Stromal cell of bone marrow (primary cell): ENCODE measurements around the gene ANGPT4.

Source experiments
- DNase-seq: peaks from one replicate; pipeline ENCODE4 v3.0.0-alpha.2; 2012; ENCODE audit warnings: low read depth

Gene ANGPT4, protein sequence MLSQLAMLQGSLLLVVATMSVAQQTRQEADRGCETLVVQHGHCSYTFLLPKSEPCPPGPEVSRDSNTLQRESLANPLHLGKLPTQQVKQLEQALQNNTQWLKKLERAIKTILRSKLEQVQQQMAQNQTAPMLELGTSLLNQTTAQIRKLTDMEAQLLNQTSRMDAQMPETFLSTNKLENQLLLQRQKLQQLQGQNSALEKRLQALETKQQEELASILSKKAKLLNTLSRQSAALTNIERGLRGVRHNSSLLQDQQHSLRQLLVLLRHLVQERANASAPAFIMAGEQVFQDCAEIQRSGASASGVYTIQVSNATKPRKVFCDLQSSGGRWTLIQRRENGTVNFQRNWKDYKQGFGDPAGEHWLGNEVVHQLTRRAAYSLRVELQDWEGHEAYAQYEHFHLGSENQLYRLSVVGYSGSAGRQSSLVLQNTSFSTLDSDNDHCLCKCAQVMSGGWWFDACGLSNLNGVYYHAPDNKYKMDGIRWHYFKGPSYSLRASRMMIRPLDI

DNA sequence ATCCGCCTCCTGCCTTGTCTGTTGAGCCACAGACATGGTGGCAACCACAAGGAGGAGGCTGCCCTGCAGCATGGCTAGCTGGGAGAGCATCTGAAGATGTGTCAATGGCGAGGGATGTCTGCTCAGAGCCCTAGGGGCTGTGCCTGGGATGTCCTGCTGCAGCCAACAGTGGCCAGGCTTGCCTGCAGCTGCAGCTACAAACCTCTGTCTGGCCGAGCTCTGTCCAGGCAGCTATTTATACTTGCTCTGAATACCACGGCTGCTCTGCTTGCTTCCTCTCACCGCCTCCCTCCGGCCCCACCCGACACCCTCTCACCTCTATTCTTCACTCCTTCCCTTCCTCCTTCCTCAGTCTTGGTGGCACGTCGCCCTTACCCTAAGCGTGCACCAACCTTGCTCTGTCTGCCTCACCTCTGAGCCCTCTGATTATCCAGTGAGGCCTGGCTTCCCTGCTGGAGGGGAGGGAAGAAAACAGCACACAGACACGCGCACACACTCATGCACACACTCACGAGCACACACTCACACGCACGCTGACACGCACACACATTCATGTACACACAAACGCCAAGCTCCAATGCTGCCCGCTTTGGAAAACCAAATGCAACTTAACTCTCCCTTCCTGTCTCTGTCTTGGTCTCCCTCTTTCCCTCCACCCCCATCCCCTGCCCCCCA, at the start of gene ANGPT4:
Gene ANGPT4, minus strand, starts transcription at position 210 of the 675 bp plus-strand sequence. Its CDS starts 120 bp downstream, at position 90.
- DNase-seq: no peak

GRCh38 chr20:963795-964194, 47.7 kb upstream of the ANGPT4 start:
- no peak for DNase-seq

GRCh38 chr20:962683-963082, 46.5 kb upstream of the ANGPT4 start:
- no peak for DNase-seq

DNA sequence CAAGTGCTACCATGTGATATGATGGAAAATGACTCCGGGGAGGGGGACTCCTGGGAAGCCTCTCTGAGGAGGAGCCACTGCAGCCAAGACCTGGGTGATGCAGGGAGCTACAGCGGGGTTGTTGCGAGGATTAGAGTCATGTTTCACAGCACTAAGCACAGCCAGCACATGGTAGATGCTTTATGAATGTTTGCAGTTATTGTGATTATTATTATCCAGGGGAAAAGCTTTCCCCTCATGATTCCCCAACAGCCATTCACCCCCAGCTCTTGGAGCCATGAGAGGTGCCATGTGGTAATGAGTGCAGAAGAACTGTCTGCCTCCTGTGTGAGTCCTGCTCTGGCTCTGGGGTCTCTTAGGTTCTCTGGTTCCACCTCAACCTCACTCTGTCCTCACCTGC, 46.1 kb upstream of the ANGPT4 start:
- DNase-seq: no peak

- DNase-seq: no peak
These were observed 45.6 kb upstream of the ANGPT4 start for GRCh38 chr20:961768-962167.

- DNase-seq: no peak
These were observed 44.0 kb upstream of the ANGPT4 start for GRCh38 chr20:959996-960615.

GRCh38 chr20:958936-959815, 43.0 kb upstream of the ANGPT4 start:
- no peak for DNase-seq

GRCh38 chr20:957544-957943, 41.4 kb upstream of the ANGPT4 start:
- DNase-seq: no peak

DNA sequence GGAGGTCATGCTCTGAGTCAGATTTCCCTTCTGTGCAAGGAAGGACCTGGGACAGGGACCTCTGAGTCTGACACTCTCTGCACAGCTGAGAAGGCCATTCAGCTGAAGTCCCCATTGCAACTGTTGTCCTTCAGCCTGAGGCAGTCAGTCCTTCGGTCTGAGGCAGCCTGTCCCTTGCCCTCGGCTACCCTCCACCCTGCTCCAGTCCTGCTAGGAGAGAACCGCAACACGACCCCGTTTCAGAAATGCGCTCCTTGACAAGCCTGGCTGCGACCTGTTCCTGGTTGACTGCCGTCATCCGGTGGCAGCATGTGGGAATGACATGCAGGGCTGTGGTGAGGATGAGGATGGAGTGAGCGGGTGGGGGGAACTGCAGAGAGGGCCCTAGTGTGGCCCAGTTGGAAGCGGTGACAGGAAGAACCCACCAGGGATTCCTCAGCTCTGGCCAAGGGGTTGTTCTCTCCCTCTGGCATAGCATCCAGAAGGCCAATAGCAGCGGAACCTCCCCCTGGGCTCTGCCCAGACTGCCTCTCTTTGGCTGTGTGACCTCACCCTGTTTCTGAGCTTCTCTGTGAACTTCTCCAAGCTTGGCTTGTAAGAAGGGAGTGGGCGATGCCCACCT, 40.3 kb upstream of the ANGPT4 start:
- DNase-seq: peak; percentile 21

GRCh38 chr20:955656-956055, 39.5 kb upstream of the ANGPT4 start:
- no peak for DNase-seq

DNA sequence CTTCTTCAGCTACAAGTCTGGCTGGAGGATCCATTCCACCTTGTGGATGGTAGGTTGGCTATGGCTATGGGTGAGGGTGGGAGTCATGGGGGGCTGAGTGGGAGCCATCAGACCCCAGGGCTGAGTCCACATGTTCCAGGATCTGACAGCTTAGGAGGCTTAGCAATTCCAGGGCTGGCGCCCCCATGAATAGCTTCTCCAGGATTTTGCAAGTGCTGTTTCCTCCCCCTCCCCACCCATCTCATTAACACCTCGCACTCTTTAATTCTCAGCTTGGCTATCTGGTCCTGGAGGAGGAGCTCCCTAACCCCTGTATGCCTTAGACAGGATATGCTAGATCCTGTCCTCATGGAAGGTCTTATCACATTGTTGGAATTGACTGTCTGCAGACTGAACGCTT, 39.0 kb upstream of the ANGPT4 start:
- no peak for DNase-seq

DNA sequence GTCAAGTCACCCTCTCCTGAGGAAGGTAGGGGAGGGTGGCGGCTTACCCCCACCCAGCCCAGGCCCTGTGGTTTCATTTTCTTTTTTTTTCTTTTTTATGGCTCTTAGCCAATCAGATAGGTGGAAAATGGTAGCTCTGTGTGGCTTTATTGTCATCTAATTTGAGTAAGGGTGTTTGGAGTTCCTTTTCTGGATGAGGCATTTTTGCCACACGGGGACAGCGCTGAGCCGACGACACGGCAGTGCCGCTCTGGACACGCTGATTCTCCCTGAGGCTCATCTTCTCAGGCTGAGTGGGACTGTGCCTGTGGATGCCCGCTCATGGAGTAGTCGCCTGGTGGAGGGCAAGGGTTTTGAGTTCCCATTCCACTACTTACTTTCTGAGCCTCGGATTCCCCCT, 37.6 kb upstream of the ANGPT4 start:
- peak; percentile 3 for DNase-seq

DNA sequence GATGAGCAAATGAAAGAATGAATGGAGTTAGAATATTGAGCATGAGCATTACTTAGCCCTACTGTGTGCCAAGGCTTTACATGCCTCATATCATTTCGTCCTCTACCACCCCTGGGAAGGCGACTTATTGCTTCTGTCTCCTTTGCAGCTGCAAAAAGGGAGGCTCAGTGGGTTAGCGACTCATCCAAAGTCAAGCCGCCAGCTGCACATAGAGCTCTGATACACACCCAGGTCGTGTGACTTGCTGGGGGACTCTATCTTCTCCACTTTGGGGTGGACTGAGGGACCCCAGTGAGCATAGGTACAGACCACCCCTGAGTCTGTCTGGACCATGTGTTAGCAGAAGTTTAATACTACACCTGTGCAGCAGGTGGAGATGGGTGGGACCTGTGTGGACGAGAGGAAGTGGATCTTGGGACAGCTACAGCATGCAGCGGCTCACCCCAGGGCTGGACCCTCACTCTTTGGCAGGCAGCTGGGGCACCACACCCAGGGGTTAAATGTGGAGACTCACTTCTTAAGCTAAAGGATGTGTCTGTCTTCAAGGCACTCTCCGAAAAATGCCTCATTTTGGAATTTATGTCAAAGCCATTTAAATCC, 36.2 kb upstream of the ANGPT4 start:
- DNase-seq: no peak

DNA sequence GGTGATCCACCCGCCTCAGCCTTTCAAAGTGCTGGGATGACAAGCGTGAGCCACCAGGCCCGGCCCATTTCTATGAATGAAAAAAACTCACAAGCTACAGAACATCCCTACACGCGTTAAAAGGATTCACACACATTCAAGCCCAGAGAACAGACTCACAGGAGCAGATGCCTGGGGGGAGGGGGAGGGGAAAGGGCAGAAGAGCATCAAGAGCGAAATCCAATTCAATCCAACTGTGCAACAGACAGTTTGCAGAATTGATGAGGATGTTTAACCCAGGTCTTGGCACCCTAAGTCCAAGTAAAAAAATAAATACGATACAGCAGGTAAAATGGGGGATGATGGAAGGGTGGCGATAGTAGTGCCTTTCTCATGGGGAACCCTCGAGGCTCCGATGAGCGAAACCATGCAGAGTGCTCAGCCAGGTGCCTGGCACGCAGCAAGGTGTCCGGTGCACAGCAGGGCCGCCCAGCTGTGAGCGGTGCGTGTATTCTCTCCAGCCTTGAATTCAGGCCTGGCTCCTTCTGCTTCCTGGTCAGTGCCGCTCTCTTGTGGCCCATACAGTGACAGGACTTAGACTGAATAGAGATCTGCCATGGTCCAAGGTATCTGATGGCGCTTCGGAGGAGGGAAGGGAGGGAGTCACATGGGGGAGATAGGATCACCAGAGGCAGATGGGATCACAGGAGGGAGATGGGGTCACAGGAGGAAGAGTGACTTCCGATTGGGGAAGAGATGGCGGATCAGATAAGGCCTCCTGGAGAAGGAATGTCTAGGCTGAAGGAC, 35.4 kb upstream of the ANGPT4 start:
- DNase-seq: no peak

- no peak for DNase-seq
These were observed 33.6 kb upstream of the ANGPT4 start for GRCh38 chr20:949717-950116.

GRCh38 chr20:946826-947225, 30.7 kb upstream of the ANGPT4 start:
- DNase-seq: no peak

DNA sequence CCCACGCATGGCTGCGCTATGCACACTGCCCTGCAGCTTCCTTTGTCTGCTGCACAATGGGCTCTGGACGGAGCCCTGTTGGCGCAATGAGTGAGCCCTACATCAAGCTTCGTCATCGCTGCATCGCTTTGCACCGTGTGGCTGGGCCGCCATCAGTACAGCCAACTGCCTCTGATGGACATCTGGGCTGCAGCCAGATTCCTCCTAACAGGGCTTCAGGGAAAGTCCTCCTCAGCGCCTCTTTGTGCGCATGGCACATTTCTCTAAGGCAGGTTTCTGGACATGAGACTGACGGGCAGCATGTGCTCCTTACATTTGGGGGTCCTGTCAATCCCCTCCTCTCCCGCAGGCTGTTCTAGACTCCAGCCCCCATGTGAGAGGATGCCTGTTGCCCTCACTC, 29.7 kb upstream of the ANGPT4 start:
- DNase-seq: no peak

DNA sequence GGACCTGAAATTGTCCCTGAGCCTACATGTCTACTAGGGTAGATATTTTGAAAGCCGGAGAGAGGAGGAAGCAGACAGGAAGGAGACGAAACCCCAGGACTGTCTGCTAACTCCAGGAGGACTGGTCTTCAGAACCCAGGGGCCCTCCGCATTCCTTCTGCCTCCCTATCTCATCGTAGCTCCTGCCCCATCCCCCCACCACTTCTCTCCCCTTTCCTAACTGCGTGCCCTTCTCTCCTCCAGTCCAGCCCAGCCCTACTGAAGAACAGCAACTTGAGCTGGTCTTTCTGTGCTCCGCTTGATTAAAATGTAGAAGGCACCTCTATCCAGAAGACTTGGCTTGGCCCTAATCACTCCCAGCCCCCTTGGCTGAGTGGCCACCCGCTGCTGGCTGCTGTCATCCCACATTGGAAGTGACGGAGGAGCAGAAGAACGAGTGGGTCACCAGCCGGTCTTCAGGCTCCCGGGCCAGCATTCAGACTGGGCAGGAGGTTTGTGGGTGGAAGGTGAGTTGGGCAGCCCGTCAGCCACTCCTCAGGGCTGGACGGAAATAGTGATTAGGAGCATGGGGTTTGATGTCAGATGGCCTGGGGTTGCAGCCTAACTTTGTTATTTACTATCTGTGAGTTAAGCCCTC, 28.8 kb upstream of the ANGPT4 start:
- no peak for DNase-seq

- no peak for DNase-seq
These were observed 28.0 kb upstream of the ANGPT4 start for GRCh38 chr20:944148-944547.

DNA sequence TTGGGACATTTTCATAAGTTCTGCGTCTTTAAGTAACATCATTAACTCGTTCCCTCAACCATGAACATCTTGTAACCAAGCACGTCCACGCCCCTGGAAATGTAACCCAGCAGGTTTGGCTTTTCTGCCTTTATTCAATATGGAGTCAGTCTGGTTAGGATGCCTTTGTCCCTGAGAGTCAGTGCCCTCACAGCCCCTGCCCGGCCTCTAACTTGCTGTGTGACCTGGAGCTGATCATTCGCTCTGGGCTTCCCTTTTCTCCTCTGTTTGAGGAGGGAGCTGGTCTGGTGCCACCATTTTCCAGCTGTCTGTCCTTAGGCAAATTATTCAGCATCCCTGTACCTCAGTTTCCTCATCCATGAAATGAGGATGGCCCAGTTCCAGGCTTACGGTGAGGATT, 26.5 kb upstream of the ANGPT4 start:
- no peak for DNase-seq
